ENCODE results near the gene MBNL3.

DNA sequence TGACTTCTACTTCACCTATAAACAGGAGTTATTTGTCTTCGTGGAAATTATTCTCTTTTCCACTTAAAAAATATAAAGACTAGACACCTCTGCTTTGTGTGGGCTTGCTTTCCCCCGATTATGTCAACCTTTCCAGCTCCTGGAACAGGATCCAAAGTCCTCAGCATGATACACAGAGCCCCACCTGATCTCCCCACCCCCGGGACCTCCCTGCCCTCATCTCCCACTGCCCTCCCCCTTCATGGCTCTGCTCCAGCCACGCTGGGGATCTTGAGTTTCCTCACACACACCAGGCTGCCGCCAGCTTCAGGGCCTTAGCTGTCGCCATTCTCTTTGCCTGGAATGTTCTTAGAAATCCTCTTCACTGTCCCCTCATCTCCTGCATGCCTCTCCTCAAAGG lies 55.3 kb downstream of the MBNL3 start:
- TF ChIP-seq, protein P1, sequence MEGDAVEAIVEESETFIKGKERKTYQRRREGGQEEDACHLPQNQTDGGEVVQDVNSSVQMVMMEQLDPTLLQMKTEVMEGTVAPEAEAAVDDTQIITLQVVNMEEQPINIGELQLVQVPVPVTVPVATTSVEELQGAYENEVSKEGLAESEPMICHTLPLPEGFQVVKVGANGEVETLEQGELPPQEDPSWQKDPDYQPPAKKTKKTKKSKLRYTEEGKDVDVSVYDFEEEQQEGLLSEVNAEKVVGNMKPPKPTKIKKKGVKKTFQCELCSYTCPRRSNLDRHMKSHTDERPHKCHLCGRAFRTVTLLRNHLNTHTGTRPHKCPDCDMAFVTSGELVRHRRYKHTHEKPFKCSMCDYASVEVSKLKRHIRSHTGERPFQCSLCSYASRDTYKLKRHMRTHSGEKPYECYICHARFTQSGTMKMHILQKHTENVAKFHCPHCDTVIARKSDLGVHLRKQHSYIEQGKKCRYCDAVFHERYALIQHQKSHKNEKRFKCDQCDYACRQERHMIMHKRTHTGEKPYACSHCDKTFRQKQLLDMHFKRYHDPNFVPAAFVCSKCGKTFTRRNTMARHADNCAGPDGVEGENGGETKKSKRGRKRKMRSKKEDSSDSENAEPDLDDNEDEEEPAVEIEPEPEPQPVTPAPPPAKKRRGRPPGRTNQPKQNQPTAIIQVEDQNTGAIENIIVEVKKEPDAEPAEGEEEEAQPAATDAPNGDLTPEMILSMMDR (IDR thresholded peaks at IDR 0.05) = no peak
- no peak for TF ChIP-seq POLR2A (IDR thresholded peaks at IDR 0.05)

All from heart left ventricle (tissue), 13 donors.